ENCODE data around the gene GCDH. TPM values are rescaled to one million over a fixed set of nuclear protein-coding genes. Genes with fewer than 3 reads are reported as not detected.

GCDH gene
- total RNA-seq (2022; extraction: Qiagen RNA extraction) = 8.5 to 11.9 TPM (median 9.3 TPM) in 5 replicates

GRCh38 chr19:12890787-12891552, at the start of gene GCDH:
Gene GCDH, plus strand, starts transcription at chr19:12891160. Its CDS starts 145 bp downstream, at chr19:12891305.

GRCh38 chr19:12881172-12881808, 9.7 kb upstream of the GCDH start, which contains the start of gene DNASE2:
Gene DNASE2, minus strand, starts transcription at chr19:12881449. Its CDS starts 74 bp downstream, at chr19:12881375.

GRCh38 chr19:12886969-12887747, 3.8 kb upstream of the GCDH start, which contains the start of gene KLF1:
Gene KLF1, minus strand, starts transcription at chr19:12887201. Its CDS starts 61 bp downstream, at chr19:12887140.

GRCh38 chr19:12933287-12934072, 42.5 kb downstream of the GCDH start, which contains the start of gene FARSA:
Gene FARSA, minus strand, starts transcription at chr19:12933711. Its CDS starts 15 bp downstream, at chr19:12933696.

GRCh38 chr19:12937927-12938778, 47.2 kb downstream of the GCDH start, which contains the start of gene CALR:
Gene CALR, plus strand, starts transcription at chr19:12938609. Its CDS starts 71 bp downstream, at chr19:12938680.

GRCh38 chr19:12945479-12946091, 54.6 kb downstream of the GCDH start, which contains the start of gene RAD23A:
Gene RAD23A, plus strand, starts transcription at chr19:12945862. Its CDS starts 87 bp downstream, at chr19:12945949.

Other genes with a start within 250 kb of the GCDH start
- 19.8 to 21.9 TPM (median 21.5 TPM) in 5 replicates for gene MAN2B1, start 224.4 kb upstream of the GCDH start, total RNA-seq (2022; extraction: Qiagen RNA extraction)
- 7.5 to 11.7 TPM (median 9.6 TPM) in 5 replicates for gene WDR83, start 224.4 kb upstream of the GCDH start, total RNA-seq (2022; extraction: Qiagen RNA extraction)
- 43.8 to 48.5 TPM (median 45.7 TPM) in 5 replicates for gene DHPS, start 209.3 kb upstream of the GCDH start, total RNA-seq (2022; extraction: Qiagen RNA extraction)
- not detected in 5 replicates for gene GNG14, start 203.2 kb upstream of the GCDH start, total RNA-seq (2022; extraction: Qiagen RNA extraction)
- 8.9 to 13.0 TPM (median 12.3 TPM) in 5 replicates for gene FBXW9, start 194.5 kb upstream of the GCDH start, total RNA-seq (2022; extraction: Qiagen RNA extraction)
- 29.9 to 34.4 TPM (median 32.2 TPM) in 5 replicates for gene TNPO2, start 167.2 kb upstream of the GCDH start, total RNA-seq (2022; extraction: Qiagen RNA extraction)
- gene TRIR, start 156.5 kb upstream of the GCDH start, total RNA-seq (2022; extraction: Qiagen RNA extraction) = 144 to 206 TPM (median 199 TPM) in 5 replicates
- gene GET3, start 153.7 kb upstream of the GCDH start, total RNA-seq (2022; extraction: Qiagen RNA extraction) = 81.1 to 107 TPM (median 99.5 TPM) in 5 replicates
- gene BEST2, start 139.4 kb upstream of the GCDH start, total RNA-seq (2022; extraction: Qiagen RNA extraction) = 2.0 to 2.9 TPM (median 2.3 TPM) in 5 replicates
- gene HOOK2, start 115.6 kb upstream of the GCDH start, total RNA-seq (2022; extraction: Qiagen RNA extraction) = 9.2 to 11.4 TPM (median 11.1 TPM) in 5 replicates
- gene JUNB, start 99.7 kb upstream of the GCDH start, total RNA-seq (2022; extraction: Qiagen RNA extraction) = 123 to 195 TPM (median 161 TPM) in 5 replicates
- gene PRDX2, start 89.4 kb upstream of the GCDH start, total RNA-seq (2022; extraction: Qiagen RNA extraction) = 0.48 to 0.90 TPM (median 0.64 TPM) in 5 replicates
- 10.3 to 16.4 TPM (median 14.6 TPM) in 4 of 5 replicates, not detected in the other for gene THSD8, start 89.1 kb upstream of the GCDH start, total RNA-seq (2022; extraction: Qiagen RNA extraction)
- gene RNASEH2A, start 84.6 kb upstream of the GCDH start, total RNA-seq (2022; extraction: Qiagen RNA extraction) = 33.2 to 47.5 TPM (median 44.6 TPM) in 5 replicates
- 0.15 to 0.33 TPM (median 0.20 TPM) in 5 replicates for gene RTBDN, start 56.6 kb upstream of the GCDH start, total RNA-seq (2022; extraction: Qiagen RNA extraction)
- gene MAST1, start 52.6 kb upstream of the GCDH start, total RNA-seq (2022; extraction: Qiagen RNA extraction) = 1.3 to 2.1 TPM (median 1.8 TPM) in 5 replicates
- 27.5 to 33.2 TPM (median 30.3 TPM) in 5 replicates for gene DNASE2, start 9.7 kb upstream of the GCDH start, total RNA-seq (2022; extraction: Qiagen RNA extraction)
- 0.06 to 0.08 TPM in 2 of 5 replicates, not detected in the others for gene KLF1, start 4.0 kb upstream of the GCDH start, total RNA-seq (2022; extraction: Qiagen RNA extraction)
- gene SYCE2, start 28.1 kb downstream of the GCDH start, total RNA-seq (2022; extraction: Qiagen RNA extraction) = 0.18 to 0.65 TPM (median 0.44 TPM) in 5 replicates
- gene FARSA, start 42.6 kb downstream of the GCDH start, total RNA-seq (2022; extraction: Qiagen RNA extraction) = 66.6 to 76.5 TPM (median 69.3 TPM) in 5 replicates
- gene CALR, start 47.4 kb downstream of the GCDH start, total RNA-seq (2022; extraction: Qiagen RNA extraction) = 488 to 572 TPM (median 509 TPM) in 5 replicates
- 74.5 to 80.5 TPM (median 76.9 TPM) in 5 replicates for gene RAD23A, start 54.7 kb downstream of the GCDH start, total RNA-seq (2022; extraction: Qiagen RNA extraction)
- 26.3 to 58.4 TPM (median 52.1 TPM) in 5 replicates for gene GADD45GIP1, start 66.1 kb downstream of the GCDH start, total RNA-seq (2022; extraction: Qiagen RNA extraction)
- gene DAND5, start 78.4 kb downstream of the GCDH start, total RNA-seq (2022; extraction: Qiagen RNA extraction) = 0.07 TPM in 1 of 5 replicates, not detected in the others
- 2.7 to 4.4 TPM (median 4.3 TPM) in 5 replicates for gene NFIX, start 104.3 kb downstream of the GCDH start, total RNA-seq (2022; extraction: Qiagen RNA extraction)
- 0.67 to 1.1 TPM (median 0.71 TPM) in 5 replicates for gene LYL1, start 211.7 kb downstream of the GCDH start, total RNA-seq (2022; extraction: Qiagen RNA extraction)
- gene TRMT1, start 225.6 kb downstream of the GCDH start, total RNA-seq (2022; extraction: Qiagen RNA extraction) = 34.8 to 42.7 TPM (median 36.4 TPM) in 5 replicates
- 29.0 to 39.7 TPM (median 38.2 TPM) in 5 replicates for gene NACC1, start 227.1 kb downstream of the GCDH start, total RNA-seq (2022; extraction: Qiagen RNA extraction)

Measured in A549 treated with Hydrocortisone at 1 μM for 4 hours (cell line).